ENCODE measurements around the gene ADIPOR2.

The ADIPOR2 gene

GRCh38 chr12:1826401-1826800, 135.5 kb downstream of the ADIPOR2 start:
- no peak overlapping the region for H3K4me3 ChIP-seq (ENCODE audit: low read depth, low read length)
- ChIA-PET POLR2A (no interaction called here), CTCF (interaction anchor here (1.9 kb wide), 1 partner anchor 114 kb away, joined by 4 read pairs; no protein-coding TSS in a partner anchor)
- no peak for DNase-seq (ENCODE audit: low read depth, low spot score)
- TF ChIP-seq CTCF (IDR thresholded peaks at IDR 0.05; ENCODE audit: insufficient read depth, low read length, missing control alignments), result no peak

- POLR2A ChIA-PET, result no interaction called here
- no peak for TF ChIP-seq CTCF (IDR thresholded peaks at IDR 0.05; ENCODE audit: insufficient read depth, low read length, missing control alignments)
- CTCF ChIA-PET, result interaction anchor here (1.9 kb wide), 1 partner anchor 113 kb away, joined by 4 read pairs; no protein-coding TSS in a partner anchor
- no peak for DNase-seq (ENCODE audit: low read depth, low spot score)
- no peak overlapping the region for H3K4me3 ChIP-seq (ENCODE audit: low read depth, low read length)
Measured at GRCh38 chr12:1826867-1827705, 136.2 kb downstream of the ADIPOR2 start.

- POLR2A ChIA-PET, result no interaction called here
- no peak for TF ChIP-seq CTCF (IDR thresholded peaks at IDR 0.05; ENCODE audit: insufficient read depth, low read length, missing control alignments)
- CTCF ChIA-PET, result interaction anchor here (1.8 kb wide), 1 partner anchor 112 kb away, joined by 9 read pairs; no protein-coding TSS in a partner anchor
- no peak for DNase-seq (ENCODE audit: low read depth, low spot score)
- no peak overlapping the region for H3K4me3 ChIP-seq (ENCODE audit: low read depth, low read length)
Measured at GRCh38 chr12:1827826-1828805, 137.2 kb downstream of the ADIPOR2 start.

- no peak for TF ChIP-seq CTCF (IDR thresholded peaks at IDR 0.05; ENCODE audit: insufficient read depth, low read length, missing control alignments)
- POLR2A ChIA-PET, result no interaction called here
- H3K4me3 ChIP-seq (ENCODE audit: low read depth, low read length), result no peak overlapping the region
- DNase-seq (ENCODE audit: low read depth, low spot score), result no peak
- CTCF ChIA-PET, result interaction anchor here (1.8 kb wide), 1 partner anchor 111 kb away, joined by 9 read pairs; no protein-coding TSS in a partner anchor
Measured at GRCh38 chr12:1828856-1829255, 138.0 kb downstream of the ADIPOR2 start.

GRCh38 chr12:1829306-1829900, 138.5 kb downstream of the ADIPOR2 start:
- DNase-seq (ENCODE audit: low read depth, low spot score), result no peak
- CTCF ChIA-PET, result interaction anchor here (1.8 kb wide), 1 partner anchor 111 kb away, joined by 9 read pairs; no protein-coding TSS in a partner anchor
- POLR2A ChIA-PET, result no interaction called here
- no peak overlapping the region for H3K4me3 ChIP-seq (ENCODE audit: low read depth, low read length)
- TF ChIP-seq CTCF (IDR thresholded peaks at IDR 0.05; ENCODE audit: insufficient read depth, low read length, missing control alignments), result no peak

Data from AG04449 (cell line).